ENCODE data around the gene ADAMTS6.

ADAMTS6 gene

GRCh38 chr5:65468633-65469032 lies 13.1 kb downstream of the ADAMTS6 start:
- H2AFZ ChIP-seq (ENCODE audit: low read length, unreplicated experiment): peak overlapping the region; percentile 5

GRCh38 chr5:65462139-65462705 lies 19.5 kb downstream of the ADAMTS6 start:
- Histone ChIP-seq H3K27ac (ENCODE audit: low read depth, low read length) (no peak overlapping the region), H3K36me3 (ENCODE audit: insufficient read depth, low read length) (peaks cover under 1% of the 10 kb centered on the region; the same call in 1 of the 2 replicates), H3K4me1 (ENCODE audit: control insufficient read depth, insufficient read depth, low read length, unreplicated experiment) (no peaks in the 10 kb centered on the region), H3K4me3 (ENCODE audit: low read depth, low read length) (no peak overlapping the region), H2AFZ (ENCODE audit: low read length, unreplicated experiment) (no peak overlapping the region), H3K27me3 (ENCODE audit: insufficient read depth, low read length) (no peaks in the 10 kb centered on the region), H3K79me2 (ENCODE audit: control insufficient read depth, insufficient read depth, low read length, unreplicated experiment) (peaks cover 2% of the 10 kb centered on the region)

More at GRCh38 chr5:65468633-65469032, 13.1 kb downstream of the ADAMTS6 start:
- peaks cover 35% of the 10 kb centered on the region for H3K79me2 ChIP-seq (ENCODE audit: control insufficient read depth, insufficient read depth, low read length, unreplicated experiment)
- no peaks in the 10 kb centered on the region for H3K36me3 ChIP-seq (ENCODE audit: insufficient read depth, low read length)
- H3K4me3 ChIP-seq (ENCODE audit: low read depth, low read length): no peak overlapping the region; the same call in 1 of the 2 replicates
- H3K27me3 ChIP-seq (ENCODE audit: insufficient read depth, low read length): no peaks in the 10 kb centered on the region
- H3K4me1 ChIP-seq (ENCODE audit: control insufficient read depth, insufficient read depth, low read length, unreplicated experiment): peaks cover 15% of the 10 kb centered on the region
- H3K27ac ChIP-seq (ENCODE audit: low read depth, low read length): no peak overlapping the region

- no peak overlapping the region for H3K27ac ChIP-seq (ENCODE audit: low read depth, low read length)
- peaks cover 4% of the 10 kb centered on the region; the same call in 1 of the 2 replicates for H3K36me3 ChIP-seq (ENCODE audit: insufficient read depth, low read length)
- H3K4me1 ChIP-seq (ENCODE audit: control insufficient read depth, insufficient read depth, low read length, unreplicated experiment): no peaks in the 10 kb centered on the region
- H2AFZ ChIP-seq (ENCODE audit: low read length, unreplicated experiment): no peak overlapping the region
- H3K79me2 ChIP-seq (ENCODE audit: control insufficient read depth, insufficient read depth, low read length, unreplicated experiment): peaks cover 1% of the 10 kb centered on the region
- H3K27me3 ChIP-seq (ENCODE audit: insufficient read depth, low read length): no peaks in the 10 kb centered on the region
- H3K4me3 ChIP-seq (ENCODE audit: low read depth, low read length): no peak overlapping the region
Observed at GRCh38 chr5:65461490-65461889, 20.2 kb downstream of the ADAMTS6 start.

GRCh38 chr5:65459995-65460394 lies 21.7 kb downstream of the ADAMTS6 start:
- H3K27ac ChIP-seq (ENCODE audit: low read depth, low read length): no peak overlapping the region
- peaks cover 6% of the 10 kb centered on the region; the same call in 1 of the 2 replicates for H3K36me3 ChIP-seq (ENCODE audit: insufficient read depth, low read length)
- H2AFZ ChIP-seq (ENCODE audit: low read length, unreplicated experiment): no peak overlapping the region
- H3K79me2 ChIP-seq (ENCODE audit: control insufficient read depth, insufficient read depth, low read length, unreplicated experiment): no peaks in the 10 kb centered on the region
- no peaks in the 10 kb centered on the region for H3K4me1 ChIP-seq (ENCODE audit: control insufficient read depth, insufficient read depth, low read length, unreplicated experiment)
- no peaks in the 10 kb centered on the region for H3K27me3 ChIP-seq (ENCODE audit: insufficient read depth, low read length)
- no peak overlapping the region for H3K4me3 ChIP-seq (ENCODE audit: low read depth, low read length)

- H2AFZ ChIP-seq (ENCODE audit: low read length, unreplicated experiment): no peak overlapping the region
- H3K27me3 ChIP-seq (ENCODE audit: insufficient read depth, low read length): no peaks in the 10 kb centered on the region
- peaks cover 23% of the 10 kb centered on the region for H3K36me3 ChIP-seq (ENCODE audit: insufficient read depth, low read length)
- H3K4me1 ChIP-seq (ENCODE audit: control insufficient read depth, insufficient read depth, low read length, unreplicated experiment): no peaks in the 10 kb centered on the region
- H3K4me3 ChIP-seq (ENCODE audit: low read depth, low read length): no peak overlapping the region
- H3K27ac ChIP-seq (ENCODE audit: low read depth, low read length): no peak overlapping the region
- no peaks in the 10 kb centered on the region for H3K79me2 ChIP-seq (ENCODE audit: control insufficient read depth, insufficient read depth, low read length, unreplicated experiment)
Observed at GRCh38 chr5:65455064-65455463, 26.7 kb downstream of the ADAMTS6 start.

GRCh38 chr5:65451436-65451835 lies 30.3 kb downstream of the ADAMTS6 start:
- Histone ChIP-seq H3K36me3 (ENCODE audit: insufficient read depth, low read length) (peaks cover 19% of the 10 kb centered on the region), H3K79me2 (ENCODE audit: control insufficient read depth, insufficient read depth, low read length, unreplicated experiment) (no peaks in the 10 kb centered on the region), H3K4me3 (ENCODE audit: low read depth, low read length) (no peak overlapping the region), H3K27ac (ENCODE audit: low read depth, low read length) (no peak overlapping the region), H3K27me3 (ENCODE audit: insufficient read depth, low read length) (no peaks in the 10 kb centered on the region), H2AFZ (ENCODE audit: low read length, unreplicated experiment) (no peak overlapping the region), H3K4me1 (ENCODE audit: control insufficient read depth, insufficient read depth, low read length, unreplicated experiment) (peaks cover 7% of the 10 kb centered on the region)

- peaks cover 7% of the 10 kb centered on the region for H3K4me1 ChIP-seq (ENCODE audit: control insufficient read depth, insufficient read depth, low read length, unreplicated experiment)
- H3K4me3 ChIP-seq (ENCODE audit: low read depth, low read length): no peak overlapping the region
- H3K36me3 ChIP-seq (ENCODE audit: insufficient read depth, low read length): no peaks in the 10 kb centered on the region
- H3K27me3 ChIP-seq (ENCODE audit: insufficient read depth, low read length): no peaks in the 10 kb centered on the region
- peak overlapping the region; percentile 23 for H2AFZ ChIP-seq (ENCODE audit: low read length, unreplicated experiment)
- H3K79me2 ChIP-seq (ENCODE audit: control insufficient read depth, insufficient read depth, low read length, unreplicated experiment): no peaks in the 10 kb centered on the region
- no peak overlapping the region for H3K27ac ChIP-seq (ENCODE audit: low read depth, low read length)
Observed at GRCh38 chr5:65446682-65447081, 35.0 kb downstream of the ADAMTS6 start.

- H3K4me1 ChIP-seq (ENCODE audit: control insufficient read depth, insufficient read depth, low read length, unreplicated experiment): peaks cover 4% of the 10 kb centered on the region
- H3K79me2 ChIP-seq (ENCODE audit: control insufficient read depth, insufficient read depth, low read length, unreplicated experiment): no peaks in the 10 kb centered on the region
- H3K36me3 ChIP-seq (ENCODE audit: insufficient read depth, low read length): no peaks in the 10 kb centered on the region
Observed at GRCh38 chr5:65441800-65442199, 39.9 kb downstream of the ADAMTS6 start.

GRCh38 chr5:65440456-65440855 lies 41.3 kb downstream of the ADAMTS6 start:
- no peak overlapping the region for H2AFZ ChIP-seq (ENCODE audit: low read length, unreplicated experiment)
- H3K79me2 ChIP-seq (ENCODE audit: control insufficient read depth, insufficient read depth, low read length, unreplicated experiment): no peaks in the 10 kb centered on the region
- H3K4me1 ChIP-seq (ENCODE audit: control insufficient read depth, insufficient read depth, low read length, unreplicated experiment): no peaks in the 10 kb centered on the region
- no peak overlapping the region for H3K27ac ChIP-seq (ENCODE audit: low read depth, low read length)
- H3K36me3 ChIP-seq (ENCODE audit: insufficient read depth, low read length): no peaks in the 10 kb centered on the region
- H3K27me3 ChIP-seq (ENCODE audit: insufficient read depth, low read length): no peaks in the 10 kb centered on the region
- no peak overlapping the region for H3K4me3 ChIP-seq (ENCODE audit: low read depth, low read length)

More at GRCh38 chr5:65441800-65442199, 39.9 kb downstream of the ADAMTS6 start:
- no peak overlapping the region for H2AFZ ChIP-seq (ENCODE audit: low read length, unreplicated experiment)
- no peak overlapping the region for H3K4me3 ChIP-seq (ENCODE audit: low read depth, low read length)
- no peaks in the 10 kb centered on the region for H3K27me3 ChIP-seq (ENCODE audit: insufficient read depth, low read length)
- H3K27ac ChIP-seq (ENCODE audit: low read depth, low read length): no peak overlapping the region

- H3K4me3 ChIP-seq (ENCODE audit: low read depth, low read length): no peak overlapping the region
- no peak overlapping the region for H2AFZ ChIP-seq (ENCODE audit: low read length, unreplicated experiment)
- H3K27me3 ChIP-seq (ENCODE audit: insufficient read depth, low read length): no peaks in the 10 kb centered on the region
- H3K4me1 ChIP-seq (ENCODE audit: control insufficient read depth, insufficient read depth, low read length, unreplicated experiment): no peaks in the 10 kb centered on the region
- no peaks in the 10 kb centered on the region for H3K79me2 ChIP-seq (ENCODE audit: control insufficient read depth, insufficient read depth, low read length, unreplicated experiment)
- no peak overlapping the region for H3K27ac ChIP-seq (ENCODE audit: low read depth, low read length)
- H3K36me3 ChIP-seq (ENCODE audit: insufficient read depth, low read length): 0 out of 2 replicates have a peak, but pooled peaks cover under 1% of the 10 kb centered on the region
Observed at GRCh38 chr5:65434122-65434521, 47.6 kb downstream of the ADAMTS6 start.

- H3K4me3 ChIP-seq (ENCODE audit: low read depth, low read length): no peak overlapping the region
- no peak overlapping the region for H2AFZ ChIP-seq (ENCODE audit: low read length, unreplicated experiment)
- peaks cover 14% of the 10 kb centered on the region for H3K36me3 ChIP-seq (ENCODE audit: insufficient read depth, low read length)
- H3K27me3 ChIP-seq (ENCODE audit: insufficient read depth, low read length): no peaks in the 10 kb centered on the region
- H3K27ac ChIP-seq (ENCODE audit: low read depth, low read length): no peak overlapping the region
- H3K79me2 ChIP-seq (ENCODE audit: control insufficient read depth, insufficient read depth, low read length, unreplicated experiment): no peaks in the 10 kb centered on the region
- no peaks in the 10 kb centered on the region for H3K4me1 ChIP-seq (ENCODE audit: control insufficient read depth, insufficient read depth, low read length, unreplicated experiment)
Observed at GRCh38 chr5:65426656-65427055, 55.1 kb downstream of the ADAMTS6 start.

Data from ACC112 (cell line).